ENCODE data around the gene ANGEL1.
A peak's percentile ranks its signal among the peaks of the same experiment; 100 is the strongest.

The ANGEL1 gene

DNA sequence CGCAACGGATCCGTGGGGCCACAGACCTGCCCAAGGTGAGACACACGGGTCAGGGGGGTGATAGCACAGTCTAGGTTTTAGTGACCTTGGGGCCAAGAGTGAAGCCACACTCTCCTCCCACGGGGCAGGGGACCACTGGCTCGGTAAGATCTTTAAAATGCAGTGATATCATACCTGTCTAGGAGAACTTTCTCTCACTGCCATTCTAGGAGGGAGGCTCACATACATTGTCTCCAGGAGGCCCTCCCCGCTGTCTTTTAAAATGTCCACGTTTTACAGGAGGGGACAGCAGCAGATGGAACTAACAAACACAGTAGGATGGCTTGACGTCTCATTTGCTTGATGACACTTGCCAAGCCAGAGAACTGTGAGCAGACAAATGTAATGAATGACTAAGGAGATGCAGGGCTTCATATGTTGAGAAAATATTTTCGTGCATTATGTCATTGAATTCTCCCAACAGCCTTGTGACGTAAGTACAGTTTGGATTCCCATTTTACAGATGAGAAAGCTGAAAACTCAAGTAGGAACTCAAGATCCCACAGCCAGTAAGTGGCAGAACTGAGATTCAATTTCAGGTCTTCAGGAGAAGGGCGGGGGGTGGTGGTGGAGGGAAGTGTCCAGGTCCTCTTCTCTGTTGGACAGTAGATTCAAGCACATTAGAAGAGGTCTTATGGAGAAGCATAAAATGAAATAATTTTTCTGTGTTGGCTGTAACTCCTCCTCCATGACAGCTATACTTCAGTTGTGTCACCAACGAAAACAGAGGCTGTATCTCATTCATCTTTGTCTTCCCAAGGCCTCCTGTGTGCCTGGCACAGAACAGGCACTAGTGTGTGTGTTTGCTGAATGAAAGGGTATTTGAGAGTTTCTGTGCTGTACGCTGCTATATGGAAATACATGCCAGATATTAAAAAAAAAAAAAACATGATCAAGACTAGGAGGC, 49.3 kb downstream of the ANGEL1 start:
- DNase-seq: no peak

DNA sequence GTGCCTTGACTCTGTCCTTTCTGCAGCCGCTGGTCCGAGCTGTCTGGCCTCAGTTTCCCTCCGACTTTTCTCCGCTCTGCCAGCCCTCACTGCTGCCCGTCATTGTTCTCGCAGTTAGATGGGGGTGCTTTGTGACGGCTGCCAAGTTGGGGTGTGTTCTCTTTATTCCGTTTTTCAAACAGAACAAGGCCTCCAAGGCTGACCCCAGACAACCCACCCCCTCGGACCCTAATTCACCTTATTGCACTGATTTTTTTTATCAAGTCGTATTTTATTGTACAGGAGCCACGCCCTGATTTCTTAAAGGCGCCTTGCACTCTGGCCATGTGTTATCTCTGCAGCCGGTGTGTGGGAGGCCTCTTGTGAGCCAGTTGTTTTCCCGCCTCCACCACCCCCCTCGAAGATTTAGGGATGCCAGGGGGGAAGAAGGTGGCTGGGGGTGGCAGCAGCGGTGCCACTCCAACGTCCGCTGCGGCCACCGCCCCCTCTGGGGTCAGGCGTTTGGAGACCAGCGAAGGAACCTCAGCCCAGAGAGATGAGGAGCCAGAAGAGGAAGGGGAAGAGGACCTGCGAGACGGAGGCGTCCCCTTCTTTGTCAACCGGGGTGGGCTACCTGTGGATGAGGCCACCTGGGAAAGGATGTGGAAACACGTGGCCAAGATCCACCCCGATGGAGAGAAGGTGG, 50.1 kb downstream of the ANGEL1 start:
- no peak for DNase-seq

DNA sequence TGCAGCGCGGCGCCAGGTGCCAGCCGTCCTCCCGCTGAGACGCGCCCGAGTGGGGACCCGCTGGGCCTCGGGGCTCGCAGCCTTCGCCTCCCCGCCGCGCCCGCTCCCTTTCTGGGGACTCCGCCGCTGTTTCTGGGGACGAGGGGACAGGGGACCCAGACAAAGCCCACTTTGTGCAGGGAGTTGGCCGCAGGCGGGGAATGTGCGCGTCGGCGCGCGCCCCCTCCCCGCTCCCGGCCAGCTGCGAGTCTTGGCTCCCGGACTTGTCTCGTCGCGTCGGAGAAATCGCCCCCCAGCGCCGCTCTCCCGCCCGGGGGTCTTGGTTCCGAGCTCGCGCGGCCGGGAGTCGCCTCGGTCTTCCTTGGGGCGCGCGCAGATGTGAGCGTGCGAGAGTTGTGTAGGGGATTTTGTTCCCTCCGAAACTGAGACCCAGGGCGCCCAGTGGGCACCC, 50.7 kb downstream of the ANGEL1 start:
- DNase-seq: no peak

DNA sequence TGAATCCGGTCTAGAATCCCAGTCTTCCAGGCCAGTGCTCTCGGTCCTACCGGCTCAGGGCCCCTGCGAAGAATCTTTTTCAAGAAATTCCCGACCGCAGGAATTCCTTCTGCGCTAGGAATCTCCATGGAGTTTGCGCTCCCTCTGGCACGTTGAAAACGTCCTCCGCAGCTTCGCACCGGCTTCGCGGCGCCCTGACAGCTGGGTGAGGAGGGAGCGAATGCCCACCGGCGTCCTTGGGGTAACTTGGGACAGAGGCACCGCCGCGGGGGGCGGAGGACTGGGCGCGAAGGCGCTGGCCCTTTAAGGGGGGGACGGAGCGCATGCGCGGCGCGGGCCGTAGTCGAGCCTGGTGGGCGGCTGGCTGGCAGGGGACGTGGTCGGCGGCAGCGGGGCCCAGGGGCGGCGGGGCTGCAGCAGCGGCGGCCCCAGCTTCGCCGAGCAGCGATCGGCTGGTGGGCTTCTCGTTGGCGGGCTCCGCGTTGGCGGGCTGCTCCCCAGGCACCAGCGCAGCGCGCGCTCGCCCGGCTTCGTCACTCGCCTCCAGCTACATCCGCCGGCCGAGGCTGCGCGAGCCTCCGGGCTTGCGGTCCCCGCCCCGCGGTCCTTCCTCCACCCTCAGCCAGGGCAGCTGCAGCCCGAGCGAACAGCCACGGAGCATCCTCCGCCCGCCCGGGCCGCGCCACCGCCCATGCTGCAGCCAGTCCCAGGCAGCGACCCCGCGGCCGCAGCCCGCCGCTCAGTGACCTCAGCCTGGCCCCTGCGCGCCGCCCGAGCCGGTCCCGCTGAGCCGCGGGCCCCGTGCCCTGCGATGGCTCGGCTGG, 51.3 kb downstream of the ANGEL1 start, which contains the start of gene VASH1:
Gene VASH1, plus strand, starts transcription at position 333 of the 824 bp plus-strand sequence. CDS start 1,354 bp downstream, outside the sequence.
- DNase-seq: peak; percentile 24

DNA sequence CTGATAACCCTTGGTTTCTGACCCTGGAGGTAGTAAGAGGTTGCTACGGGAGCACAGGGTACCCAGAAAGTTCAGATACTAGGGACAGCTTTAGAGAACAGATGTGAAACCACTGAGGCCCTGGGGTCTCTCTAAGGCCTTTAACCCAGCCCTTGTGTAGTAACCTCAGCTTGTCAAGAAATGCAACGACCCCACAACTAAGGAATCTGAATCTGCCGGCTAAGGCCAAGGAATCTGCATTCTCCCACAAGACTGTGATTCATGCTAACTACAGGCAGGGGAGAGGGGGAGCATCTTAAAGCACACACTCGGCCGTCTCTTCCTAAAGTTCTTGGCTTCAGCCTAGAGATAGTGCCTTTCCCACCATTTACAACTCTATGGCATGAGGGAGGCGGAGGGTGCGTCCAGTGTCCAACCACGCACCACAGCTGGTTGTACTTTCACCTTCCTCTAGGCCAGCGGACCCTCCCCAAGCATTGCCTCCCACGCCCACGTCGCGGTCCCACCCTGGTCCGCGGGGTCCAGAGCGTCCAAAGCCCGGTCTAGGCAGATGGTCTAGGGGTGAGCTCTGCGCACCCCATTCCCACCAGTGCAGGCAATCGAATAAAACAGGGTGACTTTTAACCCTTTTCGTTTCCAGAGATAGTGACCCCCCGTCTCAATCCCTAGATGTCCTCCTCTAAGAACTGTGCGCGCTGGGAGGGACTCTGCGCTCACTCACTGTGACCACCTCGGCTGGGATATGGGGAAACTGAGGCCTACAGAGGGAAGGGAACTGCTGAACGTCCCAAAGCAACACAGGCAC, 52.1 kb downstream of the ANGEL1 start:
- no peak for DNase-seq

DNA sequence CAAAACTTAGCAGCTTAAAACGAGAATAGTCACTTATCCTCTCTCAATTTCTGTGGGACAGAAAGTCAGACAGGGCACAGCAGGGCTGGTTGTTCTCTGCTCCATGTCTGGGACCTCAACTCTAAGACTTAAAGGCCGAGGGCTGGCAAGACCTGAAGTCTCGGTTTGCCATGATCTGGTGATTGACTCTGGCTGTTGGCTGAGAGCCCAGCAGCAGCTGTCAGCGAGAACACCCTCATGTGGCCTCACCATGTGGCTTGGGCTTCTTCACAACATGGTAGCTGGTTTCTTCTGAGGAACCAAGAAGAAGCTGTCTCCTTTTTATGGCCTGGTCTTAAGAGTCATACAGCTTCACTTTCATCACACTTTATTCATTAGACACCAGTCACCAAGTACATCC, 53.1 kb downstream of the ANGEL1 start:
- DNase-seq: no peak

DNA sequence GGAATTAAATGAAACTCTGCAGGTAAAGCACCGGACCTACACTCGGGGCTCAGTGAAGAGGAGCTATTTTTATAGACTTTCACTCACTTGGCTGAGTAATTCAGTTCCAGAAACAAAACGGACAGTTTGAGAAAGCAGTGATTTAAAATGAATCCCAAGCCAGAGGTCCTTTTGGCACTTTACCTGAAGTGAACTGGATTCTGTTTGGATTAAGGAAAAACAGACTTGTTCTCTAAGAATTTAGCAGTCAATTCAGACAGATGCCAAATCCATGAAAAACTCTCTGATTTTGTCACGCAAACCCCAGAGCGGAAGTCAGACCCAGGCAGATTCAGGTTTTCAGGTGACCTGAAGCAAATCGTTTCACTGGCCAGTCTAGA, 56.3 kb downstream of the ANGEL1 start:
- no peak for DNase-seq

DNA sequence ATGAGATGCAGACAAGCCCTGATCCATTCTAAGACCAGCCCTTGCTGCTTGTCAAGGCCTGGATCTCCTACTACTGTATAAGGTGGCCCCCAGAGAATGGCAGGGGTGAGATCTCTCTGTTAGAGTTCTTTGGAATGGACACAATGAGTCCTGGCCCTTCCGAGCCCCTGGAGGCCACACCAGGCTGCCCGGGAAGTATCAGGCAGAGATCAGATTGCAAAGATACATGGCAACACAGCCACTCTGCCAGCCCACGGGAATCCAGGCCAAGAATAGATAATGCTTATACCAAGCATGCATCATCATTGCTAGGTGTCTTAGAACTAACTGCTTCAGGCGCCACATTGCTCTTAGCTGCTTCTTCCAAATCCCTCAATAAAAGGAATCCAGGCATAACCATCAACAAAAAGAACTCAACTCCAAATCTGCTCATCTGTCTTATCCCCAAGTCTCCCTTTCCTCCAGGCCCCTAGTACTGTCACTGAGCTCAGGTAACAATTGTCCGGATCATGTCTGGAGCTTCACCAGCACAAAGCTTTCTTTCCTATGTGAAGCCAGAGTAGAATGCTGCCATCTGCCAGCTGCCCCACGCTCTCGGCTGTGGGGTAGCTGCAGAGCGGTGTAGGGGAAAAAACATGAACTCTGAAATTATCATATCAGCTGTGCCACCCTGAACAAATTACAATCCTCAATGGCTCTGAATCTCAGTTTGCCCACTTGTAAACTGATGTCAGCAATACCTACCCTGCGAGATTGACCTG, 56.9 kb downstream of the ANGEL1 start:
- DNase-seq: no peak

DNA sequence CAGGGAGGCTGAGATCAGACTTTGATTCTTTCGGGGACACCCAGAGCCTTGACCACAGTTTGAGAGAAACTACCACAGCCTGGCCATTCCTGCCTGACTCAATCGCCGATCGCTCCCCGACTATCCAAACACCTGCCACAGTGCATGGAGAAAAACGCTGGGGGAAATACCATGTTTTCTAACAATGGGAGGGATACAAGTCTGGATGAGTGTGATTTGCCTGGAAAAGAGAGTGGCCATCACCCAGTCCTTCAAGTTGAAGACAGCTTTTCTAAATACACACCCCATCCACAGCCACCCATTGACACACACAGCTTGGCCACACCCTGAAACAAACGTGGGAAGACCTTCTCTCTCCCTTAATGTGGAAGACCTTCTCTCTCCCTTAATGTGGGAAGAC, 58.1 kb downstream of the ANGEL1 start:
- no peak for DNase-seq

DNA sequence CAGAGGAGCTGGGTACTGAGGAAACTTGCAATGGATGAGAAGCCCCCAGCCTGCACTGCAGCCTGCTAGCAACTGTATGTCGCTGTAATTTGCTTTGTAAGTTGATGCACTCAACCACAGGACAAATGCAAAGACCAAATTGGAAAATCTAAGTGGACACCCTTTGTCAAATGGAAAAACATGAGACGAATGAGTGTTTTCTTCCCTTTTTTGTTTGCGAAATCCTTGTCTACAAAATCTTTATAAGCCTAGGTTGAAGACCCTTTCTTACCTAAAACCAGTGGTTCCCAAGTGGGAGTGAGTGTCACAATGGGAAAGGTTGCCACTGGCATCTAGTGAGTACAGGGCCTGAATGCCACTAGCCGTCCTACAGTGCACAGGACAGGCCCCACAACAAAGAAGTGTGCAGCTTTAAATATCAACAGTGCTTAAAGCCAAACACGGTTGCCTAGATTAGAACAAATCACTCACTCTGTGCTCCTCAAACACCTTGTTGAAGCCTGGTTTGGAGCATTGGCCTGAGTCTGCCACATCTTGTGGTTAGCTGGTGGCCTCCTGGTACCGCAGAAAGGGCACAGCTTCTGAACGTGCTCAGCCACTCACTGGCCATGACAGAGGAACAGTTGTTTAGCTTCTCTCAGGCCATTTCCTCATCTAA, 59.0 kb downstream of the ANGEL1 start:
- no peak for DNase-seq

DNA sequence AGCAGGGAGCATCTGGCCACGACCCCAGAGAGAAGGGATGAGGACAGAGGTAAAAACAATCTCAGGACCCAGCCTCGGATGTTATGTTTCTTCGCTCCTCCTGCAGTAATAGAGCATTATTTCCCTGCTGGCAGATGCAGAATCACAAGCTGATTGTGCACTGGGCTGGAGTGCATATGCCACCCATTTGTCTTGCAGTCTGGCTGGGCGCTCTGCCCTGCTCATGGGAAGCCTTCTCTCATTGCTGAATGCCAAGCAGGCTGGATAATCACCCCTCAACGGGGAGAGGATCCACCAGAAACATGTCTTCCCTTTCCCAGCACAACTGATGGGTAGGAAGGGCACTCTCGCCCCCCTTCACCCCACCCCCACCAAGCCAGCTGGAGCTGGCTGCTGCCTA, 59.9 kb downstream of the ANGEL1 start:
- no peak for DNase-seq

DNA sequence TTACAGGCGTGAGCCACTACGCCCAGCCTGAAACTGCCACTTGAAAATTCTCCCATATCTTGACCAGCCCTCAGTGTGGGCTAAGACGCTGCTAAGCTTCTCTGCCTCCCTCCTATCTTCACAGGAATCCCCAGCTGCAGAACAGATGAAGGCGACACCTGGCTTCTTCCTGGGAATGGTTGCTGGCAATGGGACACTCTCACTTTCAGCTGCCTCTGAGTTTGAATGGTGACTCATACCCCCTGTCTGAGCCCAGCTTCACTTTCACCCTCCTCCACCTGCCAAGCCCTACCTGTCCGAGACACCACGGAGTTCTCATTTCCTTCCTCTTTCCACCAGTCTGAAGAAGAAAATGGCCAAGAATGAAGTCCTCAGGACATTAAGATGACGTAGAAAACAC, 69.7 kb downstream of the ANGEL1 start:
- DNase-seq: no peak

DNA sequence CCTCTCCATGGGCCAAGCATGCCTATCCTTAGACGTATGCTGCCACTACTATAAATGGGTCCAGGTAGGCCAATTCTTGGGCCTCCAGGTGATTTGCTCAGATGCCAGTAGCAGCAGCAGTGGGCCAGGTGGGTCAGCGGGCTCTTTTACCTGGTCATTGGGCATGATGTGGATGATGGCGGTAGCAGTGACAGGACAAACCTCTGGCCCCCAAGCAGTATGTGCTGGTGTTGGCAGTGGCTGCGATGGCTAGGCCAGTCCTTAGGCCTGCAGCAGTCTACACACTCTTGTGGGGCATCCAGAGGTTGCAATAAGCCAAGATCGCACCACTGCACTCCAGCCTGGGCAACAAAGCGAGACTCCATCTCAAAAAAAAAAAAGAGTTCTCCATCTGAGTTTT, 70.5 kb downstream of the ANGEL1 start:
- DNase-seq: no peak

DNA sequence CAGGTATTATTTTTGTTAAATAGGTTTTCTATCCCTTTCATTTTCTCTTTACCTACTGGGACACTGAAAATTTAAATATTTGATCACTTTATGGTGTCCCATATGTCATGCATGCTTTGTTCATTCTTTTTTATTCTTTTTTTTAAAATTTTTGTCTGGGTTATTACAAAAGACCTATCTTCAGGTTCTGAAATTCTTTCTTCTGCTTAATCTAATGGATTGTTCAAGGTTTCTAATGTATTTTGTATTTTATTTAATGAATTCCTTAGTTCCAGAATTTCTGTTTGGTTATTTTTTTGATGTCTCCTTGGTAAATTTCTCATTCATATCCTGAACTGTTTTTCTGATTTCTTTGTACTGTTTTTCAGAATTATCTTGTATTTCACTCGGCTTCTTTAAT, 71.6 kb downstream of the ANGEL1 start:
- DNase-seq: no peak
